Right hindlimb (tissue), 1 donor: ENCODE results near the gene OTOP1.
"Not testable (repeated sequence)": the region's sequence is repeated elsewhere in the genome, so short reads cannot be mapped to it uniquely, and the experiment has no call there.

Experiments
- DNase-seq: peaks from one replicate; pipeline ENCODE4 v3.0.0-alpha.2; 2018

OTOP1 gene

DNA sequence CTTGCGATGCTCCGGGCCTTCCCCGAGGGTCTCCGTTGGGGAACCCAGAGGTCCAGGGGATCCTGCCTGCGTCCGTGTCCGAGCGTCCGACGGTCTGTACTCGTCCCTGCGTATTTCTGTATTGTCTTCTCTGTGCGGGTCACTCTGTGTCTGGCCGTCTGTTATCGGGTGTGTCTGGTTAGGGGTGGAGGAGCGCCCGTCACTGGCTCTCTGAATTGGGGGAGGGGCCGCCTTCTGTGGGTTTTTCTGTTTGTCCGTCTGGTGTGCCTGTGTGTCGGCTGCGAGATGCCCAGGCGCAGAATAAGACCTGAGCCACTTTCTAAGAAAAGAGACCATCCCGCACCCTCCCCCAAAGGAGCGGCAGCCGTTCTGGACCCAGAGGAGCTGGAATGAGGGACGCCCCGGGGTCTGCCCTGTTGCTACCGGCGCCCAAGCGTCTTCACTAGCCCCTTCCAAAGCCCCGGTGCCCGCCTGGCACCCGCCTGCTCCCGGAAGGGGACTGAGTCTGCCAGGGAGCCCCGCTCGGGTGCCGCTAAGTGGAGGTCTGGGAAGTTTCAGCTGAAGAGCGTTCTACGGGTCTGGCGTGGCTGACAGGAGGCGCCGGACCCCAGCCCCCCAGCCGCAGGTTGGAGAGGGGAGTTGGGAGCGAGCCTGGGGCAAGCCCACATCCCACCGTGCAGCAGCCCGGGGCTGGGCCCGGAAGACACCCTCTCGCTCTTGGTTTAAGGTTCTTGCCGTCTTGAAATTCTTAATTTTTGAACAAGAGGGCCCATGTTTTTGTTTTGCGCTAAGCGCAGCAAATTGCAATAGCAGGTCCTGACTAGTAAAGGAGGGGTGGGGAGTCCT is 1.0 kb upstream of the OTOP1 start:
- no peak for DNase-seq

- DNase-seq = no peak
Measured at GRCh38 chr4:4225915-4226605, 669 bp downstream of the OTOP1 start.

GRCh38 chr4:4217113-4217512 is 9.6 kb downstream of the OTOP1 start:
- DNase-seq = no peak

- DNase-seq = no peak
Measured at GRCh38 chr4:4216648-4217047, 10.1 kb downstream of the OTOP1 start.

DNA sequence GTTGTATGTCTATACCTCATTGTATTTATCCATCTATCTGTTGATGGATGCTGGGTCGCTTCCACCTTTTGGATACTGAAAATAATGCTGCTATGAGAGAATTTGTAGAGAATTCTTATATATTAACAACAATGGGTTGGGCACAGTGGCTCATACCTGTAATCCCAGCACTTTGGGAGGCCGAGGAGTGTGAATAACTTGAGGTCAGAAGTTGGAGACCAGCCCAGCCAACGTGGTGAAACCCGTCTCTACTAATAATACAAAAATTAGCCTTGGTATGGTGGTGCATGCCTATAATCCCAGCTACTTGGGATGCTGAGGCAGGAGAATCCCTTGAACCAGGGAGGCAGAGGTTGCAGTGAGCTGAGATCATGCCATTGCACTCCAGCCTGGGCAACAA is 13.1 kb downstream of the OTOP1 start:
- not testable (repeated sequence) for DNase-seq

GRCh38 chr4:4206204-4206603 is 20.5 kb downstream of the OTOP1 start:
- no peak for DNase-seq

DNA sequence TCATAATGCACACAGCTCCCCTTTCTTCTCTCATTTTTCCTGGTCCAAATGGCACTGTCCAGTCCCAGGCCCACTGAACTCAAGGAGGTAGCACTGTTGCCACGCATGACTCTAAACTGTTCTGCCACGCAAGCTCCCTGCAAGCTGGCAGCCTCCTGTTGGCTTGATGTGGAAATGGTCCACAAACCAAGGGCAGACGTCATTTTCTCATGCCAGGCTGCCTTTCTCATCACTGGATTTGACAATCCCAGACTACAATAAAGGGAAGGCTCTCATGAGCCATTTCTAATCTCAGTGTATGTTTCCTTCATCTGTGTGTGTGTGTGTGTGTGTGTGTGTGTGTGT is 22.4 kb downstream of the OTOP1 start:
- no peak for DNase-seq

GRCh38 chr4:4203688-4204400 is 22.9 kb downstream of the OTOP1 start:
- no peak for DNase-seq

DNA sequence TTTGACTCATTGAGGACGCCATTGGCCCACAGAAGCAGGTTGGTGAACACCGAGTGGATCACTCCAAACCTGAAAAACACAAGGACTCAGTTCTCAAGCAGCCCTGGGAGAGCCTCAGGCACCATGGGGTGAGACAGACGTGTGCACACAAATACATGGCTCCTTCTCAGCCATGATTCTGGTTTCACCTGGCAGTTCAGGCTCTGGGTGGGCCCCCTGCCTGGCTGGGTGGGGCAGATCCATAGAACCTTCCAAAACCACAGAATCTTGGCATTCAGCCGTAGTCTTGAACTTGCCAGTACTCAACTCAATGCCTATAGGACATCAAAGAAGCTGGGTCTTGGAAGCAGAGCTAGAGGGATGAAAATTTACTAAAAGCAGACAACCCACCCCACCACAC is 24.2 kb downstream of the OTOP1 start:
- no peak for DNase-seq

- DNase-seq = no peak
Measured at GRCh38 chr4:4200624-4201023, 26.1 kb downstream of the OTOP1 start.

GRCh38 chr4:4195354-4195753 is 31.4 kb downstream of the OTOP1 start:
- no peak for DNase-seq

GRCh38 chr4:4188557-4188956 is 38.2 kb downstream of the OTOP1 start:
- not testable (repeated sequence) for DNase-seq

GRCh38 chr4:4185528-4185927 is 41.2 kb downstream of the OTOP1 start:
- no peak for DNase-seq

DNA sequence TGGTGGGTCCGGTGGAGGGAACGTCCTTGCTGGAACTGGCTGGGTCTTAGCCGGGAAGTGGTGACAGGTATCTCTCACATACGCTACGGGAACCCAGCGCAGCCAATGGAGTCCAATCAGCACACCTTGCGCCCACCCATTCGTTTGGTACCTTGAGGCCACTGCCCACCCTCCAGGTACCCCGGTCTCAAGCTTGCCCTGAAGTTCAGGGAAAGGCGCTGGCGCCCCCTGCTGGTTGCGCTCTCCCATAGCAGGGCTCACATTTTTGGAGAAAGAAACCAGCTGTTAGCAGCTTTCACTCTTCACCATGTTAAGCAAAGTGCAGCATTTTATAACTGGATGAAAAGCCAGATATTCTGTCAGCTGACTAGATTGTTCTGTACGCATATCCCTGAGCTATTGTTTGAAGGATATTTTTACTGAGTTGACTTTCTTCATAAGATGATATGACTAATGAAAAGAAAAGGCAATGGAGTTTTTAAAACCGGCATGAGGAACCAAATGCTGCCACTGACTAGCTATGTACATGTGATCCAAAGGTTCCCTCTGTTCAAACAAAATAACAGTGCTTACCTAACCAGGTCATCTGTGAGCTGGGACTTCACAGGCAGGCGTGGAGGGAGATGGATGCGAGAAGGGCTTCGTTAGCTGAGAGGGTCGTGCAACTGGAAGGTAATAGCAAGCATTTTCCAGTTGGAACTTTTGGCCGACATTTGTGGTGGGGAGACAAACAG is 43.7 kb downstream of the OTOP1 start:
- DNase-seq = no peak

DNA sequence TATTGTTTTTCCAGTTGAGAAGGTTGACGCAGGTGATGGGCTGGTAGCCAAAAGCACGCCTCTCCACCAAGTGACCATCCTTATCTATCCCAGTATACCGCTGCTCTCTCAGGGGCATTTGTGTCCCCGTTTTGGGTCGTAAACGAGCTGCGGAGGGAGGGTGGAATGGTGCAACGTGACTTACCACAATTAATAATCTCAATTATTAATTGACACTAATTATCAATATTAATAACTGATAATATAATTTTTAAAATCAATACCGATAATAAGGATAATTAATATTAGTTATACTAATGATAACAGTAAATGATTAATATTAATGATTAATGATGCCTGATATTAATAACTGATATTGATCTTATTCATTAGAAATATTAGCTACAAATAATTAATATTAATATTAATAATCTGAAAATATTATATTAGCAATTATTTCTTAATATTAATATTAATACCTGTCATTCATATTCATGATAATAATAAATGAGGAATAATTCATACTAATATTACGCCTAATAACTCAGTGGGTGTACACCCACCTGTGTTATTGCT is 56.1 kb downstream of the OTOP1 start:
- DNase-seq = no peak

DNA sequence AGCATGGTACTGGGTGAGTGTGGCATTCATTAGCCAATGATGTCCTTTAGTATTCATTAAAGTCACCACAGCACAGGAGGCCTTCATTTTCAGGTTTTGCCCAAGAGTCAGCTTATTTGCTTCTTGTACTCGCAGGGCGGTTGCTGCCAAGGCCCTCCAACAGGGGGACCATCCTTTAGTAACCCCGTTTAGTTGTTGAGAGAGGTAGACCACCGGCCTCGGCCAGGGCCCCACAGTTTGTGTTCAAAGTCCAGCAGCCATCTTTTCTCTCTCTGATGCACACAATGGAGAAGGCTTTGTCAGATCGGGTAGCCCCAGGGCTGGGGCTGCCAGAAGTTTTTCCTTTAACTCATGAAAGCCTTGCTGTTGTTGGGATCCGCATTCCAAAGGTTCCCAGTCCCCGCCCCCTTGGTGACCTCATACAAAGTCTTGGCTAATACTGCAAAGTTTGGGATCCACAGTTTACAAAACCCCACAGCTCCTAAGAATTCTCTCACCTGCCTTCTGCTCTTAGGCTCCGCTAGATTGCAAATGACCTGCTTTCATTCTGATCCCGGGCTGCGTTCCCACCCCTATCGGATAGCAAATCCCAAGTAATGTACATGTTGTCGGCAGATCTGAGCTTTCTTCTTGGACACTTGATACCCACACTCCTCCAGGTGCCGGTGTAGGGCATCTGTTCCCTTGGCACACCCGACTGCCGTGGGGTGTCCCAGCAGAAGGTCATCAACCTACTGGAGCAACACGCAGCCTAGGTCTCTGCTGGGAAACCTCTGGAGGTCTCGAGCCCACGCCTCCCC is 58.5 kb downstream of the OTOP1 start:
- DNase-seq = not testable (repeated sequence)

DNA sequence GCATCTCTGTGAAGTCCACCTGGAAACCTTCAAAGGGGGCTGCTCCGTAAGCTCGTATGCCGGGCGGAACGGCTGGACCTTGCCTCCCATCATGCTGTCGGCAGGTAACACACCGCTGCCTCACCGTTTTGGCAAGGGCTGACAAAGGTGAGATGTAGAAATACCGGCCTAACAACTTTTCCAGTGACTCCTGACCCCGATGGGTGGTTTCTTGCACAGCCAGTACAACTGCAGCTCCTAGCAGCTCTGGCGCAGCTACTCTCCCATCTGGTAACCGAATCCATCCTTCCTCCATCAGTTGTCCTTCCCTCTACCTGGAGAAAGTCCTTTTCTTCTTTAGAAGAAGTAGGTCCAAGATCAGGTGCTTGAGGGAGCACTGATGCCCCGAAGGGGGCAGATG is 59.7 kb downstream of the OTOP1 start:
- not testable (repeated sequence) for DNase-seq

GRCh38 chr4:4165701-4166392 is 60.9 kb downstream of the OTOP1 start:
- not testable (repeated sequence) for DNase-seq

GRCh38 chr4:4164532-4165173 is 62.1 kb downstream of the OTOP1 start:
- DNase-seq = not testable (repeated sequence)

DNA sequence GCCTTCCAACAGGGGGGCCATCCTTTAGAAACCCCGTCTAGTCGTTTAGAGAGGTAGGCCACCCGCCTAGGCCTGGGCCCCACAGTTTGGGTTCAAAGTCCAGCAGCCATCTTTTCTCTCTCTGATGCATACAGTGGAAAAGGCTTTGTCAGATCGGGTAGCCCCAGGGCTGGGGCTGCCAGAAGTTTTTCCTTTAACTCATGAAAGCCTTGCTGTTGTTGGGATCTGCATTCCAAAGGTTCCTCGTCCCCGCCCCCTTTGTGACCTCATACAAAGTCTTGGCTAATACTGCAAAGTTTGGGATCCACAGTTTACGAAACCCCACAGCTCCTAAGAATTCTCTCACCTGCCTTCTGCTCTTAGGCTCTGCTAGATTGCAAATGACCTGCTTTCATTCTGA is 64.5 kb downstream of the OTOP1 start:
- not testable (repeated sequence) for DNase-seq
